ENCODE data around the gene ENGASE.
"Not testable (repeated sequence)": the region's sequence is repeated elsewhere in the genome, so short reads cannot be mapped to it uniquely, and the experiment has no call there.

Gene ENGASE

GRCh38 chr17:79054200-79054960, 20.2 kb upstream of the ENGASE start:
- no peak for DNase-seq

DNA sequence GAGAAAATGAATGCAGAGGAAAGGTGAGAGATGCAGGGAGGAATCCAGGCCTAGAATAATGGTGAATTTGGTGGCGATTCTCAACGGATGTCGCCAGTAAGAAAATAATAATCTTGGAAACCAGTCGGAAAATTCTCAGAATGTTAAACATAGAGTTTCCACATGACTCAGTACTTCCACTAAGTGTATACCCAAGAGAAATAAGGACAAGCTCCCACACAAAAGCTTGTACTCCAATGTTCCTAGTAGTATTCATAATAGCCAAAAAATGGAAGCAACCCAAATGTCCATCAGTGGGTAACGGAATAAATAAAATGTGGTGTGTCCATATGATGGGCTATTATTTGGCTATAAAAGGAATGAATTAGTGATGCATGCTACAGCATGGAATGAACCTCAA, 19.4 kb upstream of the ENGASE start:
- DNase-seq, result no peak

GRCh38 chr17:79057737-79058385, 16.8 kb upstream of the ENGASE start:
- DNase-seq, result no peak

GRCh38 chr17:79062691-79063090, 11.9 kb upstream of the ENGASE start:
- DNase-seq, result no peak

GRCh38 chr17:79064026-79064425, 10.6 kb upstream of the ENGASE start:
- no peak for DNase-seq

GRCh38 chr17:79065105-79065670, 9.4 kb upstream of the ENGASE start:
- peak; percentile 31 for DNase-seq

DNA sequence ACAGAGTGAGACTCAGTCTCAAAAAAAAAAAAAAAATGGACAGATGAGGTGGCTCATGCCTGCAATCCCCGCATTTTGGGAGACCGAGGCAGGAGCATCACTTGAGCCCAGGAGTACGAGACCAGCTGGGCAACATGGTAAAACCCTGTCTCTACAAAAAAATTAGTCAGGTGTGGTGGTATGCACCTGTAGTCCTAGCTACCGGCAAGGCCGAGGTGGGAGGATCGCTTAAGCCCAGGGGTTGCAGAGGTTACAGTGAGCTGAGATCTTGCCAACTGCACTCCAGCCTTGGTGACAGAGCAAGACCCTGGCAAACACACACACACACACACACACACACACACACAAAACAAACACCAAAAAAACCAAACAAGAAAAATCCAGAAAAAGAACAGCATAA, 7.7 kb upstream of the ENGASE start:
- DNase-seq, result no peak

DNA sequence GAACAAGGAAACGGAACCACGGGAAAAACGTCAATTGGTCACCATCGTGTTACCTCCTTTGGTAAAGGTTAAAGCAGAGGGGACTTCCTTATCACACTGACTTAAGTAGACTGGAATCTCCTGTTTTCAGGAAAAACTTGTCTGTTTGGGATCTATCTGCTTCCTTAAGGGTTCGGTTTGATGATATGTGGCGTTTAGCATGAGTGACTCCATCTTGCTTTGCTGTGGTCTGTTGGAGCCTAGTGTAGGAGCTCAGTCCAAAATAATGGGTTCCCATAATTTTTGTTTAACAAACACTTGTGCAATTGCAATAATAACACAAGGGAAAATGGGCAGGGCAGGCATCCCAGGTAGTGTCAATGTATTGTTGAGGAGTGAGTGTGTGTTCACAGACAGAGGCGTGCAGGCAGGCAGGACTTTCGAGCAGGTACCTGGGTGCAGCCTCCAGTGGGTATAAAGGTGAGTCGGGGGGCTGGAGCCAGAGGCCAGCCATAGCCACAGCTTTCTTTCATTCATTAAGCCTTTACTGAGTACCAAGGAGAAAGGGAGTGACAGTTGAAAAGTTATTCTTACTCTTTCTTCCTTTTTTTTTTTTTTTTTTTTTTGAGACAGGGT, 4.3 kb upstream of the ENGASE start:
- DNase-seq, result no peak

GRCh38 chr17:79071161-79071740, 3.4 kb upstream of the ENGASE start:
- no peak for DNase-seq

DNA sequence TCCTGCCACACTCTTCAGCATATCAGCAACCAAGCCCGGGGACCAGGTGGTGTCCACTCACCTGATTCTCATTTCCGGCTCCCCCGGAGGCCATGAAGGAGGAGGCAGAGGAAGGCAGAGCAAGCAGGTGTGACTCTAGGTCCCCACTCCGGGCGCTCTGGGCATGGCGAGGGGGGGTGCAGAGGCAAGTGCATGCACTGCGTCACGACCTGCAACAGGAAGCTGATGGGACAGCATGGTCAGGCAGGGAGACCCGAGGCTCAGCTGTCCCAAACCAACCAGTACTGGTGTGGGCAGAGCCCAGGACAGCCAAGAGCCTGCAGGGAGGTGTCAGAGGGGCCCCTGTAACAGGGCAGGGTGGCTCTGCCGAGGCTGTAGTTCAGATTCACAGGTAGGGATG, 2.1 kb upstream of the ENGASE start:
- DNase-seq, result no peak

DNA sequence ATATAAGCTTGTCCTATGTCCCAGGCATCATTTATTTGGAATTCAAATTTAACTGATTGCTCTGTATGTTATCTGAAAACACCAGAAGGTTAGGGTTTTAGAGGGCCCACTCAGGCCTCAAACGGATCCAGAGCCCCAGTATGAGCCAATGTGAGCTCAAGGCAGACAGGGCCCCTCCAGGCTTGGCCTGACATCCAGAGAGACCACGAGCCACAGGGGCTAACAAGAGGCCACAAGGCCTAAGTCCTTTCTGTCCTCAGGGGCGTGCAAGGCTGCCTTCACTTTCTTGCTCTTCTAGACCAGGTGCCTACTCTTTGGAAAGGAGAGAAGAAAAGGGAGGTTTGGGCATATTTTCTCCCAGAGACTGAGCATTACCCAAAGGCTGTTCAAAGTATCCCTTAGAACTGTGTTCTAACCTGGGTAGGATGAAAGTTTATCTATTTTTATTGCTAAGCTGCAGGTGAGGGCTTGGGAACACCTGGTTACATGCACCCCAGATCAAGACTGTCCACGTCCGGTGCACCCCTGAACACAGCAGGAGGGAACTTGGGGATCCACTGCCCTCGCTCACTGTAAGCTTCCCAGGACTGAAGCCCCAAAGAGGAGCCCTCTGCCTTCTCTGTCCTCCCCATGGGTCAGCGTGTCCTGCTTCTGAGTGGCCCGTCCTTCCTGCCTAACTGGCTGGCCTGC, 1.5 kb upstream of the ENGASE start:
- DNase-seq, result no peak

DNA sequence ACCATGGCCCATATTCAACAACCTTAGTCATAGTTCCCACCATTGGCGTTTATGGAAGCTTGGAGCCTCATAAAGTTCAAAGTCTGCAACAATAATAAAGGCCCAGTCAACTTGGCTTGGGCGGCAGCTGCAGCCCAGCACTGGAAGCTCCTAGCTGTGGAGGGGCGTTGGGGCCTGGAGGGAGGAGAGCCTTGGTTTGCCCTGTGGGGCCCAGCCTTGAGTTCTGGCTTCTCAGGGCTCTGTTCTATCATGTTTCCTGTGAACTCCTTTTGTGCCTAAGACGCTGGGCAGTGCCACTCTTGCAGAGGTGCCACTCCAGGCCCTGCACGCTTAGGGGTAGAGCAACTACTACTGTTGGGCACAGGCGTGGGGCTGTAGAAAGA, 927 bp upstream of the ENGASE start:
- DNase-seq, result no peak

- DNase-seq, result not testable (repeated sequence)
Observed at GRCh38 chr17:79074121-79074648, 439 bp upstream of the ENGASE start.

DNA sequence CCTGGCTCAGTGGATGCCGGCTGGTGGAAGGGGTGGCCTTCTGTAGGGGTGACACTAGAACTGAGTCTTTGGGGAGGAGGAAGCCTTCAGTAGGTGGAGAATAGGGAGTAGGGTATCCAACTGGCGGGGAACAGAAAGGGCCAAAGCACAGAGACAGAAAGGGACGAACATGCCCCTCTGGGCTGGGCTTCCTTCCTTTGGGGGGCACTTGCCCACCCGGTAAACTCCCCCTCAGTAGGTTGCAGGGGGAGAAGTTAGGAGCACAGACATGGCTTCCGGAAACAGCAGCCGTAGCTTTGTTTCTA, 774 bp downstream of the ENGASE start:
- no peak for DNase-seq

DNA sequence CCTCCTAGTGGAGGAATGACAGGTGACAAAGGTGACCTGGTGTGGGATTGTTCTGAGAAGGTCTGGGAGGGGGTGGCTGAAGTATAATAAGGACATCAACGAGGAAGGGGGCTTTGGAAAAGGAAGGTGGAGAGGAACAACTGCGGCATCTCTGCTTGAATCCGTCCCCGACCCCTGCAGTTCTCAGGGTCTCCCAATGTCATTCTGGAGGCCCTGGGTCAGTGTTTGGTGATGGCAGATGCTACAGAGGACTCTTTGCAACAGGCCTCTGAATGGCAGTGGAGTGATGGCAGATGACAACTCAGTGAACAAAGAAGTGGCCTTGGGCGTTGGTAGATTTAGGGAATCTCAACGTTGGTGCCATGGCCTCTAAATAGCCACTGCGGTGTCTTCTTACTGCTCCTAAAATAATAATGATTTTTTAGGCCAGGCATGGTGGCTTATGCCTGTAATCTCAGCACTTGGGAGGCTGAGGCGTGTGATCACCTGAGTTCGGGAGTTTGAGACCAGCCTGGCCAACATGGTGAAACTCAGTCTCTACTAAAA, 1.3 kb downstream of the ENGASE start:
- no peak for DNase-seq

DNA sequence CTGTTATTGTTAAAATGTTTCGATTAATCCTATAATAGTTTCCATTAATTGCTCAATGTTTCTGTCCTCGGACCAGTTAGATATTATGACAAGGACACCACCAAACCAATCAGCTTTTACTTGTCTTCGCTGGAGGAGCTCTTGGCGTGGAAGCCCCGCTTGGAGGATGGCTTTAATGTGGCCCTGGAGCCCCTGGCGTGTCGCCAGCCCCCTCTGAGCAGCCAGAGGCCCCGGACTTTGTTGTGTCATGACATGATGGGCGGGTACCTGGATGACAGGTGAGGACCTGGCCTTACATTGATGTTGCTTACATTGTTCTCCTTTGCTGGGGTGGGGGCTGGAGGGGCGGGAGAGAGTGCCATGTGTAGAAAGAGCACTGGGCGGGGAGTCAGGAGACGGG, 3.0 kb downstream of the ENGASE start:
- no peak for DNase-seq

GRCh38 chr17:79078476-79079190, 4.0 kb downstream of the ENGASE start:
- DNase-seq, result no peak

DNA sequence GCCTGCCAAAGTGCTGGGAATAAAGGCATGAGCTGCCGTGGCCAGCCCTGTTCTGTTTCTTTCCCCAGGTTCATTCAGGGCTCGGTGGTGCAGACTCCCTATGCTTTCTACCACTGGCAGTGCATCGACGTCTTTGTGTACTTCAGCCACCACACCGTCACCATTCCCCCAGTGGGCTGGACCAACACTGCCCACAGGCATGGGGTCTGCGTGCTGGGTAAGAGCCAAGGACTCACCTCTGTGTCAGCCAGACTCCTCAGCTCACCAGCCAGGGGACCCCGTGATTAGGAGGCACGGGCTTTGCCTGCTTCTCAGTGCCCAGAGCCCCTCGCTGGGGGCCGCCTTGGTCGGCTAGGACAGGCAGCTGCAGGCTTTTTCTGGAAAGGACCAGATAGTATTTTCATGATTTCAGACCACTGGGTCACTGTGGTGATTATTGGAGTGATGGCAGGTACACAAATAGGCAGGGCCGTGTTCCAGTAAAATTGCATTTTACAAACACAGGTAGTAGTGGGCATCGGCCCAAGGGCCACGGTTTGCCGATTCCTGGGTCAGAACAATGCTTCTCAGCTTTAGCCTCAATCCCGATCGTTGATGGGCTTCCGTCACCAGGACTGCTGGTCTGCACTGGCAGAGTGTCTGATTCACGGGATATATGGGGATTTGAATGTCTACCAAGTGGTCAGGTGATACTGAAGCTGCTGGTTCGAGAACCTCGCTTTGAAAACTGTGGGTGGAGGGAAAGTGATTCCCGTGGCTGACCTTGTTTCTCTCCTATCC, 5.0 kb downstream of the ENGASE start:
- DNase-seq, result no peak

DNA sequence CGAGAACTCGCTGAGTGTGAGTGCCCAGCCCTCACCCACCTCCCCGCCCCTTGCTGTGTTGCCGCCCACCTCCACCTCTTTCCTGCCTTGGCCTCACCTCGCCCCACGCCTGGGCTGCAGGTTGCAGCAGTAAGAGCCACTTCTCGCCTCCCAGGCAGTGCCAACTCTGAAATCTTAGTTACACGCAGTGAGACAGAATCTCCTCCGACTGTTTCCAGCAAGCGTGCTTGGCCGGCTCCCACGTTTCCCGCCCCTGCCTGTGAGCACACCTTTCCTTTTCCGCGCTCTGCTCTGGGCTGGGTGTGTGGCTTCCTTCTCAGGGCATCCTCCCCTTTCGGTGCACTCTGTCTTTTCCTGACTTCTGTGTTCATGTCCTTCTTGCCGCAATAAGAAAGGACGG, 5.7 kb downstream of the ENGASE start:
- DNase-seq, result no peak

- peak; percentile 58 for DNase-seq
Observed at GRCh38 chr17:79080761-79081290, 6.2 kb downstream of the ENGASE start.
